ENCODE measurements around the gene USP54. TPM values are rescaled to one million over a fixed set of nuclear protein-coding genes. Genes with fewer than 3 reads are reported as not detected.

Gene USP54
- total RNA-seq, 1 donor from 2014 or later = 9.4 TPM

GRCh38 chr10:73629165-73629564, 38.0 kb upstream of the USP54 start:
- H3K36me3 Mint-ChIP-seq (ENCODE audit: unreplicated experiment) = no peaks in the 10 kb centered on the region
- no peaks in the 10 kb centered on the region for H3K9me3 Mint-ChIP-seq (ENCODE audit: unreplicated experiment)
- H3K4me3 Mint-ChIP-seq (ENCODE audit: unreplicated experiment) = no peak overlapping the region
- TF ChIP-seq, protein P1, sequence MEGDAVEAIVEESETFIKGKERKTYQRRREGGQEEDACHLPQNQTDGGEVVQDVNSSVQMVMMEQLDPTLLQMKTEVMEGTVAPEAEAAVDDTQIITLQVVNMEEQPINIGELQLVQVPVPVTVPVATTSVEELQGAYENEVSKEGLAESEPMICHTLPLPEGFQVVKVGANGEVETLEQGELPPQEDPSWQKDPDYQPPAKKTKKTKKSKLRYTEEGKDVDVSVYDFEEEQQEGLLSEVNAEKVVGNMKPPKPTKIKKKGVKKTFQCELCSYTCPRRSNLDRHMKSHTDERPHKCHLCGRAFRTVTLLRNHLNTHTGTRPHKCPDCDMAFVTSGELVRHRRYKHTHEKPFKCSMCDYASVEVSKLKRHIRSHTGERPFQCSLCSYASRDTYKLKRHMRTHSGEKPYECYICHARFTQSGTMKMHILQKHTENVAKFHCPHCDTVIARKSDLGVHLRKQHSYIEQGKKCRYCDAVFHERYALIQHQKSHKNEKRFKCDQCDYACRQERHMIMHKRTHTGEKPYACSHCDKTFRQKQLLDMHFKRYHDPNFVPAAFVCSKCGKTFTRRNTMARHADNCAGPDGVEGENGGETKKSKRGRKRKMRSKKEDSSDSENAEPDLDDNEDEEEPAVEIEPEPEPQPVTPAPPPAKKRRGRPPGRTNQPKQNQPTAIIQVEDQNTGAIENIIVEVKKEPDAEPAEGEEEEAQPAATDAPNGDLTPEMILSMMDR (IDR thresholded peaks at IDR 0.05) = no peak
- peaks cover 17% of the 10 kb centered on the region for H3K4me1 Mint-ChIP-seq (ENCODE audit: unreplicated experiment)
- no peak overlapping the region for H3K27ac Mint-ChIP-seq (ENCODE audit: unreplicated experiment)
- no peaks in the 10 kb centered on the region for H3K27me3 Mint-ChIP-seq (ENCODE audit: unreplicated experiment)
- DNase-seq (ENCODE audit: extremely low spot score, unreplicated experiment) = no peak

DNA sequence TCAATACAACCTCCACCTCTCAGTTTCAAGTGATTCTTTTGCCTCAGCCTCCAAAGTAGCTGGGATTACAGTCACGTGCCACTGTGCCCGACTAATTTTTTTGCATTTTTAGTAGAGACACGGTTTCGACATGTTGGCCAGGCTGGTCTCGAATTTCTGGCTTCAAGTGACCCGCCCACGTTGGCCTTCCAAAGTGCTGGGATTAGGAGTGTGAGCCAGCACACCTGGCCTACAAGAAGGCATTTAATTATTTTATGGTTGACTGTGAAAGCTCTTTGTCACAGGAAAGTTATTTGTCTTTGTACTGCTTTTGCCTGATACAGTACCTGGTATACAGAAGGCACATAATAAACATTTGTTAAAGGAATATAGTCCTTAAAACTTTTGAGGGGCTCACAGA, 37.3 kb upstream of the USP54 start:
- DNase-seq (ENCODE audit: extremely low spot score, unreplicated experiment) = no peak
- Mint-ChIP-seq H3K36me3 (ENCODE audit: unreplicated experiment) (no peaks in the 10 kb centered on the region), H3K27me3 (ENCODE audit: unreplicated experiment) (no peaks in the 10 kb centered on the region), H3K27ac (ENCODE audit: unreplicated experiment) (no peak overlapping the region), H3K9me3 (ENCODE audit: unreplicated experiment) (no peaks in the 10 kb centered on the region), H3K4me3 (ENCODE audit: unreplicated experiment) (no peak overlapping the region), H3K4me1 (ENCODE audit: unreplicated experiment) (peaks cover 17% of the 10 kb centered on the region)
- TF ChIP-seq, protein P1 (IDR thresholded peaks at IDR 0.05) = no peak

GRCh38 chr10:73627300-73627699, 36.2 kb upstream of the USP54 start:
- TF ChIP-seq, protein P1 (IDR thresholded peaks at IDR 0.05) = no peak
- Mint-ChIP-seq H3K9me3 (ENCODE audit: unreplicated experiment) (no peaks in the 10 kb centered on the region), H3K4me3 (ENCODE audit: unreplicated experiment) (peak overlapping the region; percentile 95), H3K27ac (ENCODE audit: unreplicated experiment) (no peak overlapping the region), H3K36me3 (ENCODE audit: unreplicated experiment) (no peaks in the 10 kb centered on the region), H3K27me3 (ENCODE audit: unreplicated experiment) (no peaks in the 10 kb centered on the region), H3K4me1 (ENCODE audit: unreplicated experiment) (peaks cover 17% of the 10 kb centered on the region)
- no peak for DNase-seq (ENCODE audit: extremely low spot score, unreplicated experiment)

DNA sequence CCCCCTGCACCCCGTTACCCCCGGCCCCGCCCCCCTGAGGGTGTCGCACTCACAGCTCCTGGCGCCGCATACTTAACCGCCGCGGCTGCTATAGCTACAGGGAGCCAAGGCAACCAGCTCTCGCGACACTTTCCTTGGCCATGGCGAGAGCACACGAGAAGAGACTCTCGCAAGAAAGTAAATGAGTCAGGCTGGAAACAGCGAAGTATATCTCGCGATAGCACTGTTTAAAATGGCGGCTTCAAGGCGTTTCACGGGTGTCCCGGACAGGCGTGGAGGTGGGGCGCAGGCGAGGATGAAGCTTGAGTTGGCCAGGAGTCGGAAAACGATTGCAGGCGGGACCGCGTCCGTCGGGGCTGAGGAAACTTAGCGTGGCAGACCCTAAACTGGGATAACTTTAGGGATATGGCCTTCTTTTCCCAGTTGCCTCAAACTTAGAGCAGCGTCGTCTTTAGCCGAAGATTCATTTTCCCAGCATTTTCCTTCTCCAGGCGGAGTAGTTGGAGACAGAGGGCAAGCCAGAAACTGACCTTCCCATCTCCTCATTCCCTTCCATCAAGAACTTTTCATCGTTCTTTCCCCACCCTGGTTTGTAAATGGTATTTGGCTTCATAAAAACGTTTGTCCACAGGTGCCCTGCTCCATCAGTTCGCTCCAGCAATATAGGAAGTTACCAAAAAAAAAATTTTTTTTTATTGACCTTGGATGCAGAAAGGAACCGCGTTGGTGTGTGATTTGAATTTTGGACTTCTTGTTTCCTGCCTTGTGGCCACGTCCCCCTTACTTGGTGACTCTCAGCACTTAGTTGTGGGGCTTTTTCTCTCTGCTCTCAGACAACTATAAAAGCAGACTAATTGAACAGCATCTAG, 35.0 kb upstream of the USP54 start:
- Mint-ChIP-seq H3K4me1 (ENCODE audit: unreplicated experiment) (peaks cover 17% of the 10 kb centered on the region), H3K9me3 (ENCODE audit: unreplicated experiment) (no peaks in the 10 kb centered on the region), H3K36me3 (ENCODE audit: unreplicated experiment) (no peaks in the 10 kb centered on the region), H3K4me3 (ENCODE audit: unreplicated experiment) (peak overlapping the region; percentile 95), H3K27me3 (ENCODE audit: unreplicated experiment) (no peaks in the 10 kb centered on the region), H3K27ac (ENCODE audit: unreplicated experiment) (peak overlapping the region; percentile 98)
- peak; percentile 96 for DNase-seq (ENCODE audit: extremely low spot score, unreplicated experiment)
- TF ChIP-seq, protein P1 (IDR thresholded peaks at IDR 0.05) = no peak

GRCh38 chr10:73625004-73625883, 34.1 kb upstream of the USP54 start:
- H3K9me3 Mint-ChIP-seq (ENCODE audit: unreplicated experiment) = no peaks in the 10 kb centered on the region
- H3K27ac Mint-ChIP-seq (ENCODE audit: unreplicated experiment) = peak overlapping the region; percentile 84
- DNase-seq (ENCODE audit: extremely low spot score, unreplicated experiment) = no peak
- H3K27me3 Mint-ChIP-seq (ENCODE audit: unreplicated experiment) = no peaks in the 10 kb centered on the region
- H3K4me3 Mint-ChIP-seq (ENCODE audit: unreplicated experiment) = peak overlapping the region; percentile 95
- TF ChIP-seq, protein P1 (IDR thresholded peaks at IDR 0.05) = no peak
- peaks cover 17% of the 10 kb centered on the region for H3K4me1 Mint-ChIP-seq (ENCODE audit: unreplicated experiment)
- no peaks in the 10 kb centered on the region for H3K36me3 Mint-ChIP-seq (ENCODE audit: unreplicated experiment)

Measured in osteocyte (in vitro differentiated cells).